Measurements from ENCODE around the gene CBARP.

GRCh38 chr19:1280636-1281568 lies 43.1 kb upstream of the CBARP start:
- no peak for TF ChIP-seq POLR2AphosphoS5 (IDR thresholded peaks at IDR 0.05)
- no peak for TF ChIP-seq POLR2A (IDR thresholded peaks at IDR 0.05; ENCODE audit: low read depth)
- no peak for TF ChIP-seq CTCF (IDR thresholded peaks at IDR 0.05)
- no peak for TF ChIP-seq EP300 (IDR thresholded peaks at IDR 0.05)

Measured in esophagus muscularis mucosa (tissue), 4 donors.